MM.1S (cell line): ENCODE data around the gene CISD3.

Experiments
- DNase-seq: peaks from one replicate; pipeline ENCODE4 v3.0.0-alpha.2; 2015
- H2AFZ ChIP-seq: fragments of 300-600 bp; sonication (generic); 2 replicates; pipeline ENCODE4 v1.6.0; 2016; ENCODE audit warnings: antibody characterized with exemption, low read length
- H3F3A ChIP-seq: fragments of 300-600 bp; sonication (generic); 2 replicates; pipeline ENCODE4 v1.6.1; 2016; ENCODE audit warnings: mild to moderate bottlenecking, antibody characterized with exemption, low read length, moderate library complexity, mixed read lengths; ENCODE audit not compliant: insufficient read depth
- H3K27ac ChIP-seq: fragments of 300-600 bp; sonication (generic); 2 replicates; pipeline ENCODE4 v1.5.1; 2016; ENCODE audit warnings: mild to moderate bottlenecking, low read length
- H3K27me3 ChIP-seq: fragments of 300-600 bp; sonication (generic); replicated peaks from 2 replicates; pipeline ENCODE4 v1.6.0; 2016; ENCODE audit warnings: low read length; ENCODE audit not compliant: insufficient read depth
- H3K36me3 ChIP-seq: fragments of 300-600 bp; sonication (generic); replicated peaks from 2 replicates; pipeline ENCODE4 v1.6.1; 2016; ENCODE audit warnings: mild to moderate bottlenecking, low read length, mixed read lengths; ENCODE audit not compliant: insufficient read depth
- H3K4me1 ChIP-seq: fragments of 300-600 bp; sonication (generic); 2 replicates; pipeline ENCODE4 v1.6.1; 2016; ENCODE audit warnings: low read length, mixed read lengths
- H3K4me2 ChIP-seq: fragments of 300-600 bp; sonication (generic); 2 replicates; pipeline ENCODE4 v1.6.0; 2016; ENCODE audit warnings: low read depth, low read length
- H3K4me3 ChIP-seq: fragments of 300-600 bp; sonication (generic); 2 replicates; pipeline ENCODE4 v1.5.1; 2016; ENCODE audit warnings: low read length, mixed read lengths
- H3K79me2 ChIP-seq: fragments of 300-600 bp; sonication (generic); 2 replicates; pipeline ENCODE4 v1.6.1; 2016; ENCODE audit warnings: mixed run types, low read length, mixed read lengths
- H3K9ac ChIP-seq: fragments of 300-600 bp; sonication (generic); 2 replicates; pipeline ENCODE4 v1.6.1; 2016; ENCODE audit warnings: low read length, mixed read lengths
- H3K9me2 ChIP-seq: fragments of 300-600 bp; sonication (generic); replicated peaks from 2 replicates; pipeline ENCODE4 v1.6.1; 2016; ENCODE audit warnings: mild to moderate bottlenecking, low read length, mixed read lengths; ENCODE audit not compliant: insufficient read depth
- H3K9me3 ChIP-seq: fragments of 300-600 bp; sonication (generic); replicated peaks from 2 replicates; pipeline ENCODE4 v1.6.1; 2016; ENCODE audit warnings: mild to moderate bottlenecking, low read length, mixed read lengths; ENCODE audit not compliant: insufficient read depth
- H4K20me1 ChIP-seq: fragments of 300-600 bp; sonication (generic); 2 replicates; pipeline ENCODE4 v1.6.1; 2016; ENCODE audit warnings: mild to moderate bottlenecking, low read length, moderate library complexity, mixed read lengths; ENCODE audit not compliant: insufficient read depth
- CTCF ChIP-seq: fragments of 300-600 bp; sonication (generic); IDR thresholded peaks from 2 replicates; pipeline ENCODE4 v1.5.1; 2016; ENCODE audit warnings: antibody characterized with exemption, low read length, mixed read lengths
- EZH2 ChIP-seq: fragments of 300-600 bp; sonication (generic); optimal IDR thresholded peaks from 2 replicates; pipeline ENCODE3; 2017; ENCODE audit warnings: low read depth, mild to moderate bottlenecking, antibody characterized with exemption, low read length, mixed read lengths
- EZH2phosphoT487 ChIP-seq: fragments of 300-600 bp; sonication (generic); IDR thresholded peaks from 2 replicates; pipeline ENCODE4 v1.6.1; 2018; ENCODE audit warnings: antibody characterized with exemption, low read length

Gene CISD3

GRCh38 chr17:38705803-38706504, 24.2 kb upstream of the CISD3 start:
- H3K27ac ChIP-seq, result peak overlapping the region; percentile 20; the same call in 1 of the 2 replicates
- no peaks in the 10 kb centered on the region for H4K20me1 ChIP-seq

GRCh38 chr17:38706505-38707216, 23.5 kb upstream of the CISD3 start:
- no peaks in the 10 kb centered on the region for H3K9me2 ChIP-seq
- peak overlapping the region; percentile 77 for H3K4me2 ChIP-seq
- H3K9me3 ChIP-seq, result no peaks in the 10 kb centered on the region
- peak overlapping the region; percentile 86 for H3K4me3 ChIP-seq
- H2AFZ ChIP-seq, result no peak overlapping the region
- 0 out of 2 replicates have a peak, but pooled peaks cover 5% of the 10 kb centered on the region for H3K36me3 ChIP-seq
- H4K20me1 ChIP-seq, result no peaks in the 10 kb centered on the region
- H3F3A ChIP-seq, result peaks cover 34% of the 10 kb centered on the region
- no peak for TF ChIP-seq CTCF
- no peak for TF ChIP-seq EZH2
- TF ChIP-seq EZH2phosphoT487, result no peak
- H3K79me2 ChIP-seq, result peaks cover 68% of the 10 kb centered on the region
- peaks cover 6% of the 10 kb centered on the region for H3K4me1 ChIP-seq
- peak; percentile 18 for DNase-seq
- H3K9ac ChIP-seq, result peak overlapping the region; percentile 68
- H3K27ac ChIP-seq, result peak overlapping the region; percentile 20; the same call in 1 of the 2 replicates
- H3K27me3 ChIP-seq, result no peaks in the 10 kb centered on the region

More at GRCh38 chr17:38705803-38706504, 24.2 kb upstream of the CISD3 start:
- peak overlapping the region; percentile 86 for H3K4me3 ChIP-seq
- H3K9me3 ChIP-seq, result no peaks in the 10 kb centered on the region
- 0 out of 2 replicates have a peak overlapping the region, but pooled peaks have one; percentile 30 for H2AFZ ChIP-seq
- H3K79me2 ChIP-seq, result peaks cover 65% of the 10 kb centered on the region
- H3K27me3 ChIP-seq, result no peaks in the 10 kb centered on the region
- 0 out of 2 replicates have a peak, but pooled peaks cover 5% of the 10 kb centered on the region for H3K36me3 ChIP-seq
- H3K4me2 ChIP-seq, result peak overlapping the region; percentile 77
- peak overlapping the region; percentile 68 for H3K9ac ChIP-seq
- H3F3A ChIP-seq, result peaks cover 42% of the 10 kb centered on the region
- peaks cover 13% of the 10 kb centered on the region for H3K4me1 ChIP-seq
- peak; percentile 9 for DNase-seq
- H3K9me2 ChIP-seq, result no peaks in the 10 kb centered on the region
- TF ChIP-seq CTCF (no peak), EZH2 (no peak), EZH2phosphoT487 (no peak)

GRCh38 chr17:38707678-38708351, 22.3 kb upstream of the CISD3 start:
- Histone ChIP-seq H3K4me3 (no peak overlapping the region), H3K27ac (no peak overlapping the region), H3K9me3 (no peaks in the 10 kb centered on the region), H3K4me1 (peaks cover 6% of the 10 kb centered on the region; the same call in 1 of the 2 replicates), H3K9me2 (no peaks in the 10 kb centered on the region), H4K20me1 (no peaks in the 10 kb centered on the region), H3K27me3 (no peaks in the 10 kb centered on the region), H3K4me2 (no peak overlapping the region), H3K36me3 (0 out of 2 replicates have a peak, but pooled peaks cover 5% of the 10 kb centered on the region), H3F3A (peaks cover 25% of the 10 kb centered on the region), H3K9ac (no peak overlapping the region), H3K79me2 (peaks cover 68% of the 10 kb centered on the region), H2AFZ (no peak overlapping the region)
- no peak for DNase-seq
- TF ChIP-seq EZH2phosphoT487 (no peak), CTCF (no peak), EZH2 (no peak)
